ENCODE data around the gene KCNQ5. TPM values are rescaled to one million over a fixed set of nuclear protein-coding genes. Genes with fewer than 3 reads are reported as not detected.

Gene KCNQ5
- polyA plus RNA-seq, 1 donor (not counting 4 experiments of a cell fraction or from before 2014, with no cell fraction given): 3.4 TPM

DNA sequence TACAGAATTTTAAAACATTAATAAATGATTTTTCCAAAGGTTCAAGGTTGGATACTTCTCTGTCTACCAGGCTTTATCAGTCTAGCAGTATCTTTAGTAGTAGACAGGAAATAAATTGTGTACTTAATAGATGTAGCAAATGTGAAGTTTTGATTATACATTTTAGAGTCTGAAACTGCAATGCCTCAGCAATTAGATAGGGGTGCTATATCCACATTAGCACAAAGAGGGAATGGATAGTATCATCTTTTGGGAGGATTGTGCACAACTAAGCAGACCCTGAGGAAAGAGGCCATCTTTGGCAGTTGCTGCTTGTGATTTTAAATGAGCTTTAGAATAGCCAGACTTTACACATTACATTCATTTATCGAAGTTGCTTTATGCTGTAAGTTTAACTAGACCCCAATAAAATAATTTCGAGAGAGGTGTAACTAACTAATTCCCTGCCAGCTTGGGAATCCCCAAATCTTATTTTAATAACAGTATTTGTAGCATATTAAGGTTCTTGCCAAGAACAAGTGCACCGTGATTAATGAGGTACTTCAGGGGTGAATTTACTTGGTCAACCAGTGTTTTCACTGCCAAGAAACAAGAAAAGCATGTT lies 2.8 kb downstream of the KCNQ5 start:
- peak; percentile 73 for FAIRE-seq
- dilution Hi-C loops (cut with MboI; ENCODE audit: extremely low pct_ligation_motif_present, low sequenced_read_pairs): no loop called here
- Histone ChIP-seq H3K4me1 (ENCODE audit: control insufficient read depth, extremely low read depth, insufficient read depth, low read length) (peaks cover 27% of the 10 kb centered on the region), H3K9me1 (ENCODE audit: control insufficient read depth, extremely low read depth, insufficient read depth, low read length) (no peaks in the 10 kb centered on the region), H4K20me1 (ENCODE audit: control insufficient read depth, extremely low read depth, insufficient read depth, low read length) (no peaks in the 10 kb centered on the region), H3K36me3 (ENCODE audit: control insufficient read depth in 2 of 2, extremely low read depth in 1 of 2, insufficient read depth in 2 of 2, low read length in 2 of 2) (no peaks in the 10 kb centered on the region), H2AFZ (ENCODE audit: control insufficient read depth, low read length) (no peak overlapping the region), H3K9ac (ENCODE audit: control insufficient read depth, extremely low read depth, insufficient read depth, low read length) (no peak overlapping the region), H3K9me3 (ENCODE audit: control insufficient read depth, low read depth, low read length) (no peaks in the 10 kb centered on the region), H3K4me2 (ENCODE audit: control insufficient read depth, extremely low read depth, insufficient read depth, low read depth, low read length) (peak overlapping the region; percentile 96), H3K27me3 (ENCODE audit: control insufficient read depth, extremely low read depth, insufficient read depth, low read length) (no peaks in the 10 kb centered on the region), H3K4me3 (ENCODE audit: control insufficient read depth in 2 of 3, extremely low read depth in 1 of 3, insufficient read depth in 2 of 3, low read depth in 1 of 3, low read length in 3 of 3) (no peak overlapping the region), H3K27ac (ENCODE audit: control insufficient read depth, insufficient read depth, low read length) (no peak overlapping the region), H3K79me2 (ENCODE audit: control insufficient read depth, insufficient read depth, low read length) (peaks cover 55% of the 10 kb centered on the region)
- TF ChIP-seq, protein P1, sequence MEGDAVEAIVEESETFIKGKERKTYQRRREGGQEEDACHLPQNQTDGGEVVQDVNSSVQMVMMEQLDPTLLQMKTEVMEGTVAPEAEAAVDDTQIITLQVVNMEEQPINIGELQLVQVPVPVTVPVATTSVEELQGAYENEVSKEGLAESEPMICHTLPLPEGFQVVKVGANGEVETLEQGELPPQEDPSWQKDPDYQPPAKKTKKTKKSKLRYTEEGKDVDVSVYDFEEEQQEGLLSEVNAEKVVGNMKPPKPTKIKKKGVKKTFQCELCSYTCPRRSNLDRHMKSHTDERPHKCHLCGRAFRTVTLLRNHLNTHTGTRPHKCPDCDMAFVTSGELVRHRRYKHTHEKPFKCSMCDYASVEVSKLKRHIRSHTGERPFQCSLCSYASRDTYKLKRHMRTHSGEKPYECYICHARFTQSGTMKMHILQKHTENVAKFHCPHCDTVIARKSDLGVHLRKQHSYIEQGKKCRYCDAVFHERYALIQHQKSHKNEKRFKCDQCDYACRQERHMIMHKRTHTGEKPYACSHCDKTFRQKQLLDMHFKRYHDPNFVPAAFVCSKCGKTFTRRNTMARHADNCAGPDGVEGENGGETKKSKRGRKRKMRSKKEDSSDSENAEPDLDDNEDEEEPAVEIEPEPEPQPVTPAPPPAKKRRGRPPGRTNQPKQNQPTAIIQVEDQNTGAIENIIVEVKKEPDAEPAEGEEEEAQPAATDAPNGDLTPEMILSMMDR (optimal IDR thresholded peaks at IDR 0.05 in 1 of 3, IDR thresholded peaks at IDR 0.05 in 1 of 3, conservative IDR thresholded peaks at IDR 0.05 in 1 of 3; ENCODE audit: extremely low read depth in 1 of 3, insufficient read depth in 2 of 3, low read length in 3 of 3): peak; percentile 25 to 73 (median 65)
- no peak for TF ChIP-seq EZH2 (IDR thresholded peaks at IDR 0.05; ENCODE audit: low read length)
- DNase-seq (ENCODE audit: low read depth, low spot score): no peak

DNA sequence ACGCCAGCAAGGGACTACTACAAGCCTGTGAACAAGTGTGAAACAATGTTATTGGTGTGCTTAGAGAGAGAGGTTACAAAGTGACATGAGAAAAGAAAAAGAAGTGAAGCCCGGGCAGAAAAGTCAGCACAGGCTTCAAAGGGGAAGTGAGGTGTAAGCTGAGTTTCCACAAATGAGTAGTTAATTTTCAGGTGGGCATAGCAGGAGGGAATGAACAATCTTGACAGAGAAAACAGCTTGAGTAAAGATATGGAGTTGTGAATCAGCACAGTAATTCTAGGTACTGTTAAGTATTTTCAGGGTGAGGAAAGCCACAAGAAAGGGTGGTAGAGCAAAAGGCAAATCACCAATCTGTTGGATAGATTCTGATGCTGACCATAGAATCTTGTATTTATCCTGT lies 4.3 kb downstream of the KCNQ5 start:
- Histone ChIP-seq H3K4me1 (ENCODE audit: control insufficient read depth, extremely low read depth, insufficient read depth, low read length) (peaks cover 14% of the 10 kb centered on the region), H3K27me3 (ENCODE audit: control insufficient read depth, extremely low read depth, insufficient read depth, low read length) (no peaks in the 10 kb centered on the region), H3K9me1 (ENCODE audit: control insufficient read depth, extremely low read depth, insufficient read depth, low read length) (no peaks in the 10 kb centered on the region), H3K4me3 (ENCODE audit: control insufficient read depth in 2 of 3, extremely low read depth in 1 of 3, insufficient read depth in 2 of 3, low read depth in 1 of 3, low read length in 3 of 3) (no peak overlapping the region), H3K9me3 (ENCODE audit: control insufficient read depth, low read depth, low read length) (no peaks in the 10 kb centered on the region), H3K9ac (ENCODE audit: control insufficient read depth, extremely low read depth, insufficient read depth, low read length) (no peak overlapping the region), H3K4me2 (ENCODE audit: control insufficient read depth, extremely low read depth, insufficient read depth, low read depth, low read length) (no peak overlapping the region), H3K27ac (ENCODE audit: control insufficient read depth, insufficient read depth, low read length) (no peak overlapping the region), H2AFZ (ENCODE audit: control insufficient read depth, low read length) (no peak overlapping the region), H4K20me1 (ENCODE audit: control insufficient read depth, extremely low read depth, insufficient read depth, low read length) (no peaks in the 10 kb centered on the region), H3K36me3 (ENCODE audit: control insufficient read depth in 2 of 2, extremely low read depth in 1 of 2, insufficient read depth in 2 of 2, low read length in 2 of 2) (no peaks in the 10 kb centered on the region), H3K79me2 (ENCODE audit: control insufficient read depth, insufficient read depth, low read length) (peaks cover 60% of the 10 kb centered on the region)
- DNase-seq (ENCODE audit: low read depth, low spot score) (no peak), FAIRE-seq (no peak)
- no peak for TF ChIP-seq EZH2 (IDR thresholded peaks at IDR 0.05; ENCODE audit: low read length)
- TF ChIP-seq, protein P1 (optimal IDR thresholded peaks at IDR 0.05 in 1 of 3, IDR thresholded peaks at IDR 0.05 in 1 of 3, conservative IDR thresholded peaks at IDR 0.05 in 1 of 3; ENCODE audit: extremely low read depth in 1 of 3, insufficient read depth in 2 of 3, low read length in 3 of 3): no peak
- dilution Hi-C loops (cut with MboI; ENCODE audit: extremely low pct_ligation_motif_present, low sequenced_read_pairs): no loop called here

Data from keratinocyte (primary cell).